22Rv1 (cell line): ENCODE results near the gene SEC22C.

Source experiments
- ZFX ChIP-seq: fragments of 450-650 bp; IDR thresholded peaks from 2 replicates; pipeline ENCODE4 v1.6.1; 2017; ENCODE audit warnings: antibody characterized with exemption, borderline replicate concordance
- TF ChIP-seq, protein P1 (sequence below): fragments of 450-650 bp; IDR thresholded peaks from 2 replicates; pipeline ENCODE4 v1.5.1; 2017; ENCODE audit warnings: mild to moderate bottlenecking

DNA sequence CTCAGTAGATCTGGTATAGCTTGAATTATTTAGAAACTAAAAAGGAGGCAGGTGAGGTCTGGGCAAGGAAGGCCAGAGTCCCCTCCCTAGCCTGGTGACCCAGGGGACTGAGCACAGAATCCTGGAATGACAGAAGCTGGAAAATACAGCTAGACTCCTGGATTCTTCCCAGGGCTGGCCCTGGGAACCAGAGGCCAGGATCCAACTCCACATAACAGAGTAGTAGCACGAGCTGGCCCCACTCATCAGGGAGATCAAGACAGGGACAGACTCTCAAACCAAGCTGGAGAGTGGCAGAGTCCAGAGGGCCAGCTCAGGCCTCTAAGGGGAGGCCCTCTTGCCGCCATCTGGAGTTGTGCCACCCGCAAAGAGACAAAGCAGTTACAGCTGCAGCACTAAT, 68.6 kb downstream of the SEC22C start:
- TF ChIP-seq, protein P1, sequence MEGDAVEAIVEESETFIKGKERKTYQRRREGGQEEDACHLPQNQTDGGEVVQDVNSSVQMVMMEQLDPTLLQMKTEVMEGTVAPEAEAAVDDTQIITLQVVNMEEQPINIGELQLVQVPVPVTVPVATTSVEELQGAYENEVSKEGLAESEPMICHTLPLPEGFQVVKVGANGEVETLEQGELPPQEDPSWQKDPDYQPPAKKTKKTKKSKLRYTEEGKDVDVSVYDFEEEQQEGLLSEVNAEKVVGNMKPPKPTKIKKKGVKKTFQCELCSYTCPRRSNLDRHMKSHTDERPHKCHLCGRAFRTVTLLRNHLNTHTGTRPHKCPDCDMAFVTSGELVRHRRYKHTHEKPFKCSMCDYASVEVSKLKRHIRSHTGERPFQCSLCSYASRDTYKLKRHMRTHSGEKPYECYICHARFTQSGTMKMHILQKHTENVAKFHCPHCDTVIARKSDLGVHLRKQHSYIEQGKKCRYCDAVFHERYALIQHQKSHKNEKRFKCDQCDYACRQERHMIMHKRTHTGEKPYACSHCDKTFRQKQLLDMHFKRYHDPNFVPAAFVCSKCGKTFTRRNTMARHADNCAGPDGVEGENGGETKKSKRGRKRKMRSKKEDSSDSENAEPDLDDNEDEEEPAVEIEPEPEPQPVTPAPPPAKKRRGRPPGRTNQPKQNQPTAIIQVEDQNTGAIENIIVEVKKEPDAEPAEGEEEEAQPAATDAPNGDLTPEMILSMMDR: no peak
- TF ChIP-seq ZFX: no peak
